Fibroblast of the conjunctiva (primary cell): Measurements from ENCODE around the gene RPL7L1.
"Not testable (repeated sequence)": the region's sequence is repeated elsewhere in the genome, so short reads cannot be mapped to it uniquely, and the experiment has no call there.

Experiments
- DNase-seq: peaks from one replicate; pipeline ENCODE4 v3.0.0-alpha.2; 2010; ENCODE audit warnings: low read depth

Gene RPL7L1

DNA sequence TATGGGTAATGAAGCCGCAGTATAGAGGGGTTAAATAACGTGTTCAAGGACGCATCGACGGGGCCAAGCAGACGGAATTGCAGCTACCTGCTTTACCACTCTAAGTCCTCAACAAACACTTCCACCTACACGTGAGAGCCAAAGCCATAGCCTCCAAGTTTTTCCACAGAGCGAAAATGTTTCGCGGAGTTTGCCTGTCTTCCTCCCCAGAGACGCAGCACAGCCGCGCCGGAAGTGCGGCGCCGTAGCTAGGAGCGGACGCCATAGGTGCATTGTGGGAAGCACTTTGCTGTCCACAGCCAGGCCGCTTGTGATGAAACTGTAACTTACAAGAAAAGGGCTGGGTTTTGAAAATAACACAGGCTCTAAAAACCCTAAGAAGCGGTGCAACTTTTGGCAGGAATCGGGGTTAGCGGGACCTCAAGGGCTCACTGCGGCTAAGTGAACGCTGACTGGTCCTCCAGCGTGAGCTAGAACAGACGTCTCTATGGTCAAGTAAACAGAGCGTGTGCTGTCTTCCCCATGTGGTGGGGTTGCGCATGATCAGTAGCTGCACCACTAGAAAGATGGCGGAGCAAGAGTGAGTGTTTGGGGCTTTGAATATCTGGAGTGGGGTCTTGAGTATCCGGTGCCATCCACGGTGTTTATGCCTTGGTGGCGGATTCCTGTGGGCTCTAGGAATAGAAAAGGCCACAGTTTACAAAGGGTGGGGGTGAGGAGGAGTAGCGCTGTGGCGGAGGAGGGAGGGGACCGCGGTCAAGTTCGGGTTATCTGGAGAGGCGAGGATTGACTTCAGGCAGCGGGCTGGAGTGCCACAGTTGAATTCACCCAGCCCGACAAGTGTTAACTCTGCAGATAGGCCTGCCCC is at the start of gene RPL7L1:
TSS of gene RPL7L1 (plus strand) at position 245 of the 868 bp plus-strand sequence. CDS start at position 540, 295 bp downstream.
- peak; percentile 75 for DNase-seq

DNA sequence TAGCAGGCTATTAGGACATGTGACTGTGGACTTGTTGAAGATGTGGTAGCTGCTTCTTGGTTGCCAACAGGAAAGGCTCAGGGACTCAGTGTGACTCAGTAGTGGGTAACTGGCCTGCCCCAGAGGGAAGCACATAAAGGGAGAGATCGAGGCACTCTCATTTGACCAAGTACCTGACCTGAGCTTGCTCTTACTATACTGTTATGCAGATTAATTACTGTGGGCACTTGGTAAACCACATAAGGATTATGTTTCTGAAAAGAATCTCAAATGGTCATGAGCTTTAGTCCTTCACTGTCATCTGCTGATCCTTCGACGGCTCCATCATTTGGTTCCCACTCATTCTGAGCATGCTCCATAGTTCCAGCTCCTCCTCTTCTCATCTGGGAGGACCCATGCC is 48.2 kb upstream of the RPL7L1 start:
- DNase-seq = no peak

DNA sequence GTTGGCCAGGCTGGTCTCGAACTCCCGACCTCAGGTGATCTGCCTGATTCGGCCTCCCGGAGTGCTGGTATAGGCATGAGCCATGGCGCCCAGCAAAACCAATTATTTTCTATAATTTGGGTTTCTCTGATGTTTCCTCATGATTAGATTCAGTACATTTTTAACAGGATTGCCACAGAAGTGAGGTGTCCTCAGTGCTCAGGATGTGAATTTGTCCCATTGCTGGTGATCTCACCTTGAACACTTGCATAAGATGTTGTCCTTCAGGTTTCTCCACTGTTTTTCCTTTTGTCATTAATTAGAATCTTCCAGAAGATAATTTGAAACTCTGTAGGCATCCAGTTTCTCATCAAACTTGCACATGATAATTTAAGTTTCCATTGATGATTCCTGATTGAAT is 45.4 kb upstream of the RPL7L1 start:
- DNase-seq = no peak

DNA sequence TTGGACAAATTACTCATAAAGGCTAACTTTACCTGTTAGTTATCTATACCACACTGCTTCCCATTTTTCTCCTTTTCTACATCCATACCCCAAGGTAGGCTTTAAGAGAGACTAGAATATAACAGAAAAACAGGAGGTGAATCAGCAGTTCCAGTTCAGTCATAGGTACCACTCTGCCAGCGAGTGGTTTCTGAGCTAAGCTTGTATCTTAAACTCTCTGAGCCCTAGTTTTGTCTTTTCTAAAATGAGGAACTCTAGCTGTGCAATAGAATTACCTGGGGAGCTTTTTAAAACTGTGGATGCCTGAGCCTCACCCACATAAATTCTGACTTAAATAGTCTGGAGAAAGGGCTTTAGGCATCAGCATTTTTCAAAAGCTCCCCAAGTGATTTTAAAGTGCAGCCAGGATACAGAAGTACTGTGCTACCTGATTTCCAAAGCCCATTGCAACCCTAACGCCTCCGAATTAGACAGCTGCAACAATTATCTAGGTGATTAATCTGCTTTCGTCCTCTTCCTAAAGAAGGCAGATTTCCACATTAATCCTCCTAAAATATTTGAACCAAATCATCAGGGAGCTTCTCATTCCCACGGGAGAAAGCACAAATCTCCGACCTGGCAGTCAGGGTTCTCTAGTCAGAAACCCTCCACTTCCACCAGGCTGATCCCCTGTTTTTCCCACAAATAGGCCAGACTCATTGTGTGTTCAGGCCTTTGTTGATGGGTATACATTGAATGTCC is 37.4 kb upstream of the RPL7L1 start:
- DNase-seq = no peak

DNA sequence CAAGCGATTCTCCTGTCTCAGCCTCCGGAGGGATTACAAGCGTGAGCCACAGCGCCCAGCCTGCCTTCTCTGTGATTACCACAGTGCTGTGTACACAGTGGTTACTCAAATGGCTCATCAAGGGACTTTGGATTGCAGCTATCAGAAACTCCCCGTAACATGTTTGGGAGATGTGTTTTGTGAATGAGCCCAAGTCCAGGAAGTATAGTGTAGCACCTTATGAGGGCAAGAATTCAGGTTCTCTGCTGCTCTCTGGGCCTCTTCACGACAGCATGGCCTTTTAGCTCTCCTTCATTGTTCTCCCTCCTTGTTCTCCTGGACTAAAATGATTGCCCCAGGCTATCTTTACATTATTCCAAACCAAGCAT is 34.1 kb upstream of the RPL7L1 start:
- no peak for DNase-seq

DNA sequence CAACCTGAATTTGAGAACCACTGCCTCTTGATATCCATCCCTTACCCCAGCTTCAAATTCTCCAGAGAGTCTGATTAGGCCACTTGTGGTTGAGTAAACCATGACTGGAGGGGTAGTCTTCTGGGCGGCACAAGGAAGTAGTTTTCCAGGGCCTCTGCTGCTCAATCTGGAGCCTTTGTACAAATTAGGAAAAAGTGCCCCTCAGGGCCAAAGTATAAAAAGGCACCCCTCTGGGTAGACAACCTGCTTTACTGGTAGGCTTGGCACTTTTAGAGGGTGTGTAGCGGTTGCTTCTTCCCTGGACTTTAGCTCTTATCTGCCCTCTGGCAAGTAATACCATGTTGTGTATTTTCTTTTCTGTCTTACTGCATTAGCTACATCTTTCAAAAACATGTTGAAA is 32.9 kb upstream of the RPL7L1 start:
- DNase-seq = no peak

DNA sequence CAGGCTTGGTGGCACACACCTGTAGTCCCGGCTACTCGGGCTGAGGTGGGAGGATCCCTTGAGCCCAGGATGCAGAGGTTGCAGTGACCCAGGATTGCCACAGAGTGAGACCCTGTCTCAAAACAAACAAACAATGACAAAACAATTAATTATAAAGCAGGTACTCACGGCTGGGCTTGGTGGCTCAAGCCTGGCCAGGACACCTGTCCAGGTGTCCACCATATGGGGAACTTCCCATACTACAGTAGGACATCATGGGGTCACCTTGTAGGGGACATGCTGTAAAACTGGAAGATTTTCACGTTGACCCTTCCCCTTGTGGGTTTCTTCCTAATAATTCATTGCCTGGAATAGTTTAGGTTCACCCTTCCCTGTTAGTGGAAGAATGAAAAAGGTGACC is 30.7 kb upstream of the RPL7L1 start:
- DNase-seq = no peak

DNA sequence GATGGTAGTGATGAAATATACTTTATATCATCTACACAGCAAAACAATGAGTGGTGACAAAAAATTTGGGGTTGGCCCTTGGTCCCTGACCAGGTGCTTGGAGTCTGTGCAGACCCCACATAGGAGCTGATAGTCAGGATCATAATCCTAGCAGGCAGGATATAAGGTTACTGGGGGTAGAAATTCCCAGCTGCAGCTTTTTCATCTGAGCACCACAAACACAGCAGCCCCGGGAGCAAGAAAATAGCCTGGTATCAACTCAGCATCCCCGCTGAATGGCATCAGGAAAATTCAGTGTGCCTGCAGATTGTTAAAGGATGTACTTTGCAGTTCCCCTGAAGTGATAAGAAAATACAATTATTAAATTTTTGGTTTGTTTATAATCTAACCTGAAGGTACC is 27.8 kb upstream of the RPL7L1 start:
- DNase-seq = no peak

DNA sequence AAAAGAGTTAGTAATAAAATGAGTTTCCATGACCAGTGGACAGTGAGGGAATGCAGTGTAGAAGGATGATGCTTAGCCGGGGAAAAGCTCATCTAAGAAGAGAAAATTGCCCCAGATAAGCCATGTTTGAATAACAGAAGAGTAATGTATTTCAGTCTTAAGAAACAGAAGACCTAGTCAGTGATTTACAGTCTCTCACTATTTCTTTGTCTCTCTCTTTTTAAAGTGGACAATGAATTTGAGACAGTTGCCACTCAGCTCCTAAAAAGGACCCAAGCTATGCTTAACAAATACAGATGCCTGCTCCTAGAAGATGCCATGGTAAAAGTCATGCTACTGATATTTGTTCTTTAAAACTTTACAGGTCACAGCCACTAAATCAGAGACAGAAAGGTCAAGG is 19.4 kb upstream of the RPL7L1 start:
- no peak for DNase-seq

DNA sequence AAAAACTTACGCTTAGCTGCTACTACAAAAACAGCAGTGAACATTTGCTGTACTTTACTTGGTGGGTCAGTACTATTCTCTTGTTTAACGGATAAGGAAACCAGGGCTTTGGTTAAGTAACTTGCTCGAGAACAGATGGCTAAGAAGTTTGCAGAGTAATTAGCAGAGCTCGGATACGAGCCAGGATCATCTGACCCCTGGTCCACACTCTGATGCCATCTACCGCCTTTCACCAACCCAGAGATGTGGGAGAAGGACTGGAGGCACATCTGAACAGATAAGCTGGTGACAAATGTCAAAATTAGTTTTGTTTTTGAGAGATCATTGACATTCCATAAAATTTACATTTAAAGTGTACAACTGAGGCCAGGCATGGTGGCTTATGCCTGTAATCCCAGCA is 18.9 kb upstream of the RPL7L1 start:
- no peak for DNase-seq

DNA sequence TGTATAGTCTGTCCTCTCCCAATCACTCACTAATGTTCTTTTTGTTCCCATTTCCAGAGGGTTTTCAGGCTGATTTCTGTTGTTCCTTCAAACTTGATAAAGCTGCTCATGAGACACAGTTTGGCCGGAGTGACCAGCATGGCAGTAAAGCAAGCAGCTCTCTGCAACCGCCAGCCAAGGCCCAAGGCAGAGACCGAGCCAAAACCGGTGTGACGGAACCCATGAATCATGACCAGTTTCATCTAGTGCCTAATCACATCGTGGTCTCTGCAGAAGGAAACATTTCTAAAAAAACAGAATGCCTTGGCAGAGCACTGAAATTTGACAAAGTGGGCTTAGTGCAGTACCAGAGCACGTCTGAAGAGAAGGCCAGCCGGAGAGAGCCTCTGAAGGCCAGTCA is 14.8 kb upstream of the RPL7L1 start:
- DNase-seq = no peak

DNA sequence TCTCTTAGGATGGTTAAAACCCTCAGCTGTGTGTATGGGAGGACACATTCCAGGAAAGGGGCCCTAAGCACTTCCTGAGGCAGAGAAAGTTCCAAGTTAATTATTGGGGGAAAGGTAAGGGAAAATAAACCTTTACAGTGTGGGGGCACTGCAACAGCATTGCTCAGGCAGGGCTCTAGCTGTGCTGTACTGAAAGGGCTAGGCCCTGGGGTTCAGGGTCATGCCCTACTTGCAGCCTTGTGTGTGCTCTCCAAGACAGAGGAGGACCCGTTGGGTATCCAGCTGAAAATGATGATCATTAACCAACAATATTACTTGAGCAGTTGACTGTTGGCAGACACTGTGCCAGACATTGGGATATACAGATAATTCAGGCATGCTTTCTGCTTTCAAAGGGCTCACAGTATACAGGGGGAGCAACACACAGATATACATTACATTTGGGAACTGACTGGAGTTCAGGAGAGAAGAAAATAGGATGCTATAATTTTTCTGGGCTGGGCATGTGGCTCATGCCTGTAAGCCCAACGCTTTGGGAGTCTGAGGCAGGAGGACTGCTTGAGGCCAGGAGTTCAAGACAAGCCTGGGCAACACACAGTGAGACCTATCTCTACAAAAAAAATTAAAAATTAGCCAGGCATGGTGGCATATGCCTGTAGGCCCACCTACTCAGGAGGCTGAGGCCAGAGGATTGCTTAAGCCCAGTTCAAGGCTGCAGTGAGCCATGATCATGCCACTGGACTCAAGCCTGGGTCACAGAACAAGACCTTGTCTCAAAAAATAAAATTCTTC is 9.1 kb upstream of the RPL7L1 start:
- no peak for DNase-seq

DNA sequence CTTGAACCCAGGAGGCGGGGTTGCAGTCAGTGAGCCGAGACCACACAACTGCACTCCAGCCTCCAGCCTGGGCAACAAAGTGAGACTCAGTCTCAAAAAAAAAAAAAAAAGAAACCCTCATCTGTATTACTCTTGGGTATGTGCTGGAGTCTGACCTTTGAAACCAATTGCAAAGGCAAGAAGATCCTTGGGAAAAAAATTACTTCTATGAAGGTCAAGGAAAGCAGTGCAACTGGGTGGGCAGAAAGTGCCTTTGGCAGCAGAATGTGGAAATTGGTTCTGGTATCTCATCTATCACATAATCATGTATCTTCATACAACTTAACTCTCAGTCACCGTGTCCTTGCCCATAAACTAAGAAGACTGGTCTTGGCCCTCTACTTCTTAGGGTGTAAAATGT is 7.7 kb upstream of the RPL7L1 start:
- DNase-seq = no peak

DNA sequence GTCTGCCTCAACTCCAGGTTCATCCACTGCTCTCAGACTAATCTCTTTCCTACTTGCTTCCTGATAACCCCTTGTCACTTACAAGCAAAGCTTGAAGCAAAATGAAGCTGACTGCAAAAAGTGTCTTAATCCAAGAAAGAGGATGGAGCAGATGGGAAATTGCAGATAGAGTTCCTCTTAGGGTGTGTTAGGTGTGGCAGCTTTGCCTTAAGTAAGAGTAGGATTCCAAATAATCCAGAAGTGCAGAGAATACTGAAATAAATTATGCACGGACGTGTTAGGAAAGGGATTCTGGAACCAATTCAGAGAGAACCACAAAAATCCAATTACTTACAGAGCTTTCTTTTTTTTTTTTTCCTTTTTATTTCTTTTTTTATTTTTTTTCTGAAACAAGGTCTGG is 6.1 kb upstream of the RPL7L1 start:
- DNase-seq = no peak

DNA sequence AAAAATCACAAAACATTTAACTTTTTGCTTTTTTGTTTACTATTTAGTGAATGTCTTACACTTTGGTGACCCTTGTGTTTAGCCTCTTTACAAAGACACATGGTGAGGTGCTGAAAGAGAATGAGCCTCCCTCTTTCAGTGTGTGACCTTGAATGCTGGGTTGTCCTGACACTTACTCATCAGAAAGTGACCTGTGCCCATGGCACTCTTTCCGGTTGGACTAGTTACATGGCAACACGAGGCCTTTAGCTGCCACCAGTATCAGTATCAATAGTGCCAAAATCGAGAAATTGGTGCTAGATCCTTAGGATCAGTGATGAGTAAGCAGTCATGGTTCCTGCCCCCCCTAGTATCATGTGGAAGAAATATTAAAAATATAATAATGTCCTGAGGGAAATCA is 1.7 kb upstream of the RPL7L1 start:
- DNase-seq = no peak

DNA sequence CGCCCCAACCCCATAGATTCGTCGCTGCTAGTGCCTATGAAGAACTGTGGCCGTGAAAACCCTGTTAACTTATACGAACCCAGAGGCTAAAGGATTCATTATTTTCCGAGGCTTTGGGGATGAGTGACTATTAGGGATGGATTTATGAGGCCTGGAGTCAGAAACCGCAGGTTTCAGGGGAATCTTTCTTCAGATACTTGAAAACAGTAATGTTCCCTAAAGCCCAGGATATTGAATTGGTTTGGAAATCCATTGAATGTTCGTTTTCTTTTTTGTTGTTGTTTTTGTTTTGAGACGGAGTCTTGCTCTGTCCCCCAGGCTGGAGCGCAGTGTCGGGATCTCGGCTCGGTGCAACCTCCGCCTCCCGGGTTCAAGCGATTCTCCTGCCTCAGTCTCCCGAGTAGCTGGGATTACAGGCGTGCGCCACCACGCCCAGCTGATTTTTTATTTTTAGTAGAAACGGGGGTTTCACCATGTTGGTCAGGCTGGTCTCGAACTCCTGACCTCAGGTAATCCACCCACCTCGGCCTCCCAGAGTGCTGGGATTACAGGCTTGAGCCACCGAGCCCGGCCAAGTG is 913 bp downstream of the RPL7L1 start:
- DNase-seq = not testable (repeated sequence)

DNA sequence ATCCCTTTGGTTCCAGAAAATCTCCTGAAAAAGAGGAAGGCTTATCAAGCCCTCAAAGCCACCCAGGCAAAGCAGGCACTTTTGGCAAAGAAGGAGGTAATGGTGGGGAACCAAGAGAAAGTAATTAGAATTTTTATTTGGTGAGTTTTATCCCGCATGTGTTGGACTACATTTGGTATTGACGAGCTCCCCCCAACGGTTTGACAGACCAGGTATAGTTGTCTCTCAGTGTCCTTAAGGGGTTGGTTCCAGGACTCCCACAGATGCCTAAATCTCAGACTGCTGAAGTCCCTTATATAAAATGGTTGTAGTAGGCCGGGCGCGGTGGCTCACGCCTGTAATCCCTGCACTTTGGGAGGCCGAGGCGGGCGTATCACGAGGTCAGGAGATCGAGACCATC is 1.5 kb downstream of the RPL7L1 start:
- not testable (repeated sequence) for DNase-seq

DNA sequence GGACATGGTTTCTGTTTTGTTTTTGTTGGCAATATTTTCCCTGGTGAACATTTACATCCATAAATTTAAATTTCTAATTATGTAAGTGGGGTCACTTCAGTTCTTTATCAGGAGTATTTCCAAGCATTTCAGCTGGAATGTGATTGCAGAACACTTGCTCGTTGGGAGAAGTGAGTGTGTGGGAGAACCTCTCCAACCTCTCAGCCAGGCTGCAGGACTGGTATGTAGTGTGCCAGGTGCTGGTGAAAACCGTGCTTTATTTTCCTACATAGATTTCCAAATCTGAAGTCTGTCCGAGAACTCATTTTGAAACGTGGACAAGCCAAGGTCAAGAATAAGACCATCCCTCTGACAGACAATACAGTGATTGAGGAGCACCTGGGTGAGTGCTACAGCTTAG is 6.3 kb downstream of the RPL7L1 start:
- DNase-seq = no peak

DNA sequence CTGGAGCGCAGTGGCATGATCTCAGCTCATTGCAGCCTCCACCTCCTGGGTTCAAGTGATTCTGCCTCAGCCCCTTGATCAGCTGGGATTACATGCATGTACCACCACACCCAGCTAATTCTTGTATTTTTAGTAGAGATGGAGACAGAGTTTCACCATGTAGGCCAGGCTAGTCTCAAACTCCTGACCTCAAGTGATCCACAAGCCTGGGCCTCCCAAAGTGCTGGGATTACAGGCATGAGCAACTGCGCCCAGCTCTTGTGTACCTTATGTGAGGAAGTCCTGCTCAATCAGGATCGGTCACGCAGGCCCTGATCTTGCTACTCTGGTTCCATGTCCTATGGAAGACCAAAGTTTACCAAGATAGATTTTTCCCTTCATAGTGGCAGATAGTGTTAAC is 8.8 kb downstream of the RPL7L1 start:
- not testable (repeated sequence) for DNase-seq

DNA sequence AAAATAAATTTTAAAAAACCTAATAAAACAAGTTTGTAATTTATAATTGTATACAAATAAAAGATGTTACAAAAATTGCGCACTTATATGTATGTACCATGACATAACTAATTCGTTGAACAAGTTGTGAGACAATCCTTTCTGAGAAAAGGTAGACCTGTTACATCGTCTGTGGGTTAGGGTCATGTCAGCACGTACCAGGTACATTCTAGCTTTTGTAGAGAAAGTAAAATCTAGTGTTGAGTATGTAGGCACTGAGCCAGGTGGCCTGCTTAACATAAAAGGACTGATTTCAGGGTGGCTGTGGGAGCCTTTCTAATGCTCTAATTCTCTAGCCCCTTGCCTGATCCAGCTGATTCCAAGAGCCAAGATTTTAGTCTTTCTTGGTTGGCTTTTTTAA is 10.4 kb downstream of the RPL7L1 start:
- no peak for DNase-seq

DNA sequence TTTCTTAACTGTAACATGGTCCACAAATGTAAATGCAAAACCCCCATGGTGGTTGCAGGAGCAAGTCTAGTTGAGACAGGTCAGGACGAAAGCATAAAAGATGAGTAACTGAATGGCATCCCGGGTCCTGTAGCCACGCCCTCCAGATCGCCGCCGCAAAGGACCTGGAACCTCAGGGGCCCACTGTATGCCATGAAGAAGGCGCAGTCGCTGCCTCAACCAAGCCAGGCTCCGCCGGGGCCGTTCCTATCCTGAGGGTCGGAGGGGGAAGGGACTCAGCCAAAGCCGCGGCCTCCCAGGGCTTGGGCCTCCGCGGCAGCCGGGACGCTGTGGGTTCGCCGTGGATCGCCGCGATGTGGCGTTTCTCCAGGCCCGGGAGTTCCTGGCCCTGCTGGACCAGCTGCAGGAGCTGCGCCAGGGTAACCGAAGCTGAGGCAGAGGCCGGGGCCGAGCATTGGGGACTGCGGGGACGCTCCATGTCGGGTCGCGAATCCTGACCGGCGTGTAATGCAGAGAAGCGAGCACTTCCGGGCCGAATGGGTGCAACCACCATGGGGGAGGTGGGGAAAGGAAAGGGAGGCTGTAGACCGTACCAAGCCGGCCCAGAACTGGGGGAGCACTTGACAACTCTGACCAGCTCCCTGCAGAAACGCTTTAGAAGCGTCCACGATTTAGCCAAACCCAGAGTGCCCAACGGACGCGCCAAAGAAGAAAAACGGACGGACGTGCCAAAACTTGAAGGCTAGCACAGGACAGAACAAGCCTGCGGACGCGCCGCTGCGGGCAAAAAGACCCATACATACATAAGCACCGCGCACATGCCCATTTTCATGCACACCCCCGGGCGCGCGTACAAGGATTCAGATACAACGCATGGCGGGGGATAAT is 11.1 kb downstream of the RPL7L1 start:
- DNase-seq = peak; percentile 96
